K562 (cell line): ENCODE measurements around the gene MXD3. TPM values are rescaled to one million over a fixed set of nuclear protein-coding genes. Genes with fewer than 3 reads are reported as not detected.

ENCODE experiments used
- CBX8 ChIP-seq: fragments of 200-600 bp; sonication (generic); IDR thresholded peaks from 2 replicates; pipeline ENCODE4 v1.6.1; 2012; ENCODE audit warnings: borderline replicate concordance, mixed run types, low read depth, mild to moderate bottlenecking, moderate library complexity, mixed read lengths, low read length, control low read depth, inconsistent platforms; ENCODE audit not compliant: poor library complexity, severe bottlenecking; ENCODE audit errors: extremely low read depth
- MECOM ChIP-seq: fragments of 250-450 bp; sonication (Bioruptor Pico); IDR thresholded peaks from 2 replicates; pipeline ENCODE4 v1.8.0; 2022; ENCODE audit warnings: inconsistent platforms
- MGA ChIP-seq: fragments of 450-650 bp; IDR thresholded peaks from 2 replicates; pipeline ENCODE4 v1.6.1; 2016; ENCODE audit warnings: mild to moderate bottlenecking, moderate library complexity
- polyA plus RNA-seq, 8 experiments: library from polyadenylated mRNA; depleted of rRNA in 4 of 8; stranded (reverse) in 5 of 8; unstranded in 3 of 8; fragments of >200 nt; fragmentation: Nextera tagmentation in 2 of 8; fragmentation: Illumina TruSeq in 1 of 8; extraction: Ambion mirVana in 2 of 8; extraction: Trizol in 1 of 8; gene quantifications; 2 replicates each; pipeline versions ENCODE4 v1.2.1 to v1.2.3, GENCODE V29; 2011 to 2014; ENCODE audit warnings: inconsistent platforms in 1 of 8, missing spikeins in 1 of 8
- total RNA-seq, 7 experiments: library from RNA; depleted of rRNA in 6 of 7; stranded (reverse); fragments of >200 nt in 6 of 7; fragmentation: Illumina TruSeq in 2 of 7; extraction: Trizol in 2 of 7; gene quantifications; 2 replicates each; pipeline versions ENCODE4 v1.2.1 to v1.2.3, GENCODE V29; 2011 to 2021; ENCODE audit warnings: low replicate concordance in 1 of 7

MXD3 gene
- total and polyA plus RNA-seq, 9 of the 15 experiments (the other 6 are each of a cell fraction or from before 2014, with no cell fraction given) = 0.28 to 24.8 (median 4.5) TPM

GRCh38 chr5:177336112-177336511, 24.4 kb upstream of the MXD3 start (continued):
- no peak for TF ChIP-seq MGA
- no peak for TF ChIP-seq MECOM
- TF ChIP-seq CBX8 = no peak
